Measurements from ENCODE around the gene SMYD1. TPM values are rescaled to one million over a fixed set of nuclear protein-coding genes. Genes with fewer than 3 reads are reported as not detected.

SMYD1 gene
- total RNA-seq, 1 experiment from 2014 or later: not detected

GRCh38 chr2:88159481-88159880 is 91.9 kb downstream of the SMYD1 start:
- Histone ChIP-seq H3K79me2 (ENCODE audit: insufficient read depth, low read length) (no peaks in the 10 kb centered on the region), H3K4me2 (ENCODE audit: low read length) (0 out of 2 replicates have a peak overlapping the region, but pooled peaks have one; percentile 16), H2AFZ (ENCODE audit: low read depth, low read length, poor library complexity, severe bottlenecking) (peak overlapping the region; percentile 70), H3K9me2 (ENCODE audit: insufficient read depth) (no peaks in the 10 kb centered on the region), H3K4me3 (replicated peaks in 1 of 2; ENCODE audit: low read depth in 1 of 2, low read length in 2 of 2) (no peak overlapping the region), H3K27ac (ENCODE audit: low read depth, low read length) (no peak overlapping the region), H3K9ac (ENCODE audit: low read length) (no peak overlapping the region), H3K27me3 (ENCODE audit: insufficient read depth, low read length) (no peaks in the 10 kb centered on the region), H3K36me3 (ENCODE audit: control insufficient read depth in 1 of 2, insufficient read depth in 2 of 2, low read length in 2 of 2) (no peaks in the 10 kb centered on the region), H4K20me1 (ENCODE audit: insufficient read depth) (no peaks in the 10 kb centered on the region), H3K4me1 (ENCODE audit: control insufficient read depth in 1 of 2, insufficient read depth in 2 of 2, low read length in 2 of 2) (no peaks in the 10 kb centered on the region; a peak in 1 of 4 replicates), H3K9me3 (ENCODE audit: control insufficient read depth in 1 of 2, insufficient read depth in 1 of 2, low read depth in 1 of 2, low read length in 2 of 2) (no peaks in the 10 kb centered on the region)
- ChIA-PET RAD21 (ENCODE audit: low non-redundant PET in 1 of 2, low total read pairs in 2 of 2, uncharacterized antibody in 2 of 2, unreplicated experiment in 2 of 2) (interaction anchor here (1.4 to 2.5 kb wide), 2 partner anchors 99 kb away, joined by 13 to 15 read pairs; no protein-coding TSS in a partner anchor), CTCF (interaction anchor here (1.0 to 5.4 kb wide), 6 partner anchors 9 to 144 kb away, joined by 3 to 113 read pairs (median 4); partner anchors contain the start of gene RNU2-63P), POLR2A (interaction anchor here (1.3 kb wide), 1 partner anchor 144 kb away, joined by 9 read pairs; the partner anchor contains the start of gene RNU2-63P)
- BruUV-seq (replicated peaks): no TSS peak
- intact Hi-C loops (cut with micrococcal nuclease): no loop called here
- TF ChIP-seq SRF (IDR thresholded peaks at IDR 0.05; ENCODE audit: low read depth) (no peak), EZH2phosphoT487 (IDR thresholded peaks at IDR 0.05; ENCODE audit: borderline replicate concordance) (no peak), SP1 (IDR thresholded peaks at IDR 0.05; ENCODE audit: low read depth) (no peak), RAD21 (IDR thresholded peaks at IDR 0.05; ENCODE audit: low read depth) (no peak), YY1 (IDR thresholded peaks at IDR 0.05; ENCODE audit: extremely low read depth, insufficient replicate concordance, low read depth, low read length) (no peak), ZNF274 (IDR thresholded peaks at IDR 0.05; ENCODE audit: low read depth, low read length) (no peak), REST (IDR thresholded peaks at IDR 0.05; ENCODE audit: low read depth) (no peak), POLR2AphosphoS5 (IDR thresholded peaks at IDR 0.05; ENCODE audit: low read depth, low read length) (no peak), EGR1 (IDR thresholded peaks at IDR 0.05; ENCODE audit: low read depth) (no peak), EZH2 (IDR thresholded peaks at IDR 0.05) (no peak), SIN3A (IDR thresholded peaks at IDR 0.05; ENCODE audit: low read depth) (no peak), ZBTB33 (IDR thresholded peaks at IDR 0.05; ENCODE audit: extremely low read depth, insufficient replicate concordance, low read length) (no peak), ELF1 (IDR thresholded peaks at IDR 0.05; ENCODE audit: borderline replicate concordance, low read depth) (no peak), TCF7L2 (IDR thresholded peaks at IDR 0.05; ENCODE audit: borderline replicate concordance, extremely low read depth, insufficient read depth, insufficient read length) (no peak), FOSL1 (IDR thresholded peaks at IDR 0.05; ENCODE audit: low read depth) (no peak), CEBPB (IDR thresholded peaks at IDR 0.05; ENCODE audit: low read depth) (no peak), JUND (IDR thresholded peaks at IDR 0.05) (no peak), POLR2A (IDR thresholded peaks at IDR 0.05; ENCODE audit: borderline replicate concordance, extremely low read depth, insufficient read depth, insufficient read length) (no peak), CTCF (IDR thresholded peaks at IDR 0.05 in 2 of 3, conservative IDR thresholded peaks at IDR 0.05 in 1 of 3; ENCODE audit: borderline replicate concordance in 1 of 3, insufficient read depth in 1 of 3, low read depth in 2 of 3, low read length in 2 of 3) (no peak), ATF3 (IDR thresholded peaks at IDR 0.05) (no peak)
- peak; percentile 47 for ATAC-seq
- DNase-seq (ENCODE audit: low read depth, low spot score): no peak

Data from HCT116 (cell line).